GM21737 (cell line): ENCODE data around the gene CCDC82.
A peak's percentile ranks its signal among the peaks of the same experiment; 100 is the strongest.
"Not testable (repeated sequence)": the region's sequence is repeated elsewhere in the genome, so short reads cannot be mapped to it uniquely, and the experiment has no call there.

ENCODE experiments used
- ATAC-seq: cut with Tn5 transposase; IDR thresholded peaks from one replicate; pipeline ENCODE4 v1.9.1; 2021; ENCODE audit warnings: mild to moderate bottlenecking, moderate library complexity; ENCODE audit not compliant: unreplicated experiment

CCDC82 gene

GRCh38 chr11:96389720-96390487, at the start of gene CCDC82, which contains the start of gene JRKL:
Gene CCDC82 (minus strand): TSS chr11:96389912. CDS start chr11:96384747, 5,165 bp downstream.
Gene JRKL (plus strand): TSS chr11:96390013. CDS start chr11:96390650, 637 bp downstream.
- ATAC-seq, result peak; percentile 94

- ATAC-seq, result not testable (repeated sequence)
These were observed 42.9 kb upstream of the CCDC82 start for GRCh38 chr11:96432654-96433053.

DNA sequence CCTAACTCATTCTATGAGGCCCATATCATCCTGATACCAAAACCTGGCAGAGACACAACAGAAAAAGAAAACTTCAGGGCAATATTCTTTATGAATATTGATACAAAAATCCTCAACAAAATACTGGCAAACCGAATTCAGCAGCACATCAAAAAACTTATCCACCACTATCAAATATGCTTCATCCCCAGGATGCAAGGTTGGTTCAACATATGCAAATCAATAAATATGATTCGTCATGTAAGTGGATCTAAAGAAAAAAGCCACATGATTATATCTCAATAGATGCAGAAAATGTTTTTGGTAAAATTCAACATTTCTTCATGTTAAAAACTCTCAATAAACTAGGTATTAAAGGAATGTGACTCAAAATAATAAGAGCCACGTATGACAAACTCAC, 41.0 kb upstream of the CCDC82 start:
- ATAC-seq, result no peak

DNA sequence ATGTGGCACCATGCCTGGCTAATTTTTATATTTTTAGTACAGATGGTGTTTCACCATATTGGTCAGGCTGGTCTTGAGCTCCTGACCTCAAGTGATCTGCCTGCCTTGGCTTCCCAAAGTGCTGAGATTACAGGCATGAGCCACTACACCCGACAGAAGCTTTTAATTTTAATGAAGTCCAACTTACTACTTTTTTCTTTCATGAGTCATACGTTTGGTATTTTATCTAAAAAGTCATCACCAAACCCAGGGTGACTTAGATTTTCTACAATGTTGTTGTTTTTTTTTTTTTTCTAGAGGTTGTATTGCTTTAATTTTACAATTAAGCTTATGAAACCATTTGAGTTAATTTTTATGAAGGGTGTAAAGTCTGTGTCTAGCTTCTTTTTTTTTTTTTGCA, 35.0 kb upstream of the CCDC82 start:
- no peak for ATAC-seq

DNA sequence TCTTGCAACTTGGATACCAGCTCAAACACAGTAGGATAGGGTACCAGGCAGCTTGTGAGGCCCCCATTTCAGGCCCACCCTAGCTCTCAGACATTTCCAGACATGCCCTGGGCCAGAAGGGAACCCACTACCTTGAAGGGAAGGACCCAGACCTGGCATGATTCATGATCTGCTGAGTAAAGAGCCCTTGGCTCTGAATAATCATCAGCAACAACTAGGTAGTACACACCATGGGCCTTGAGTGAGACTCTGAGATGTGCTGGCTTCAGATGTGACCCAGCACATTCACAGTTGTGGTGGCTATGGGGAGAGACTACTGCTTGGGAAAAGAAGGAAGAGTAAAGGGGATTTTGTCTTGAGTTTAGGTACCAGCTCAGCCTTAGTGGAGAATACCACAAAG, 23.7 kb upstream of the CCDC82 start:
- ATAC-seq, result no peak

DNA sequence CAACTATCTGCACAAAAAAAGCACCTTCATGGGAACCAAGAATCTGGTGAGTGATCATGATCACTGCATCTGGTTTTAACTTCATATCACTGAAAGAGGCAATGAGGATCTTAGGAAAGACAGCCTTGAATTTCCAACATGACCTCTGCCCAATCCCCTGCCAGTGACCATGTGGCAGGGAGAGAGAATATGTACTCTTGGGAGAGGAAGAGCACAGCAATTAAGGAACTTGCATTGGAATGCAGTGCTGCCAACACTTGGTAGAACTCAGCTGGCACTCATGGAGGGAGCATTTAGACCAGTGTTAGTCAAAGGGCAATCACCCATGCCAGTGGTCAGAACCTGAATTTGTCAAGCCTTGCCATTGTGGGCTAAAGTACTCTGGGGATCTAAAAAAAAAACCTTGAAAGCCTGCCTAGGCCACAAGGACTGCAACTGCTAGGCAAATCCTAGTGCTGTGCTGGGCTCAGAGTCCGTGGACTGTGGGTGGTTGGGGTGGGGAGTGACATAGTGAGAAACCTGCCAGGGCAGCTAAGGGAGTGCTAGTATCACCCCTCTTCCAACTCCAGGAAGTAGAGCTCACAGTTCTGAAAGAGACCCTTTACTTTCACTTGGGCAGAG, 23.2 kb upstream of the CCDC82 start:
- ATAC-seq, result no peak

DNA sequence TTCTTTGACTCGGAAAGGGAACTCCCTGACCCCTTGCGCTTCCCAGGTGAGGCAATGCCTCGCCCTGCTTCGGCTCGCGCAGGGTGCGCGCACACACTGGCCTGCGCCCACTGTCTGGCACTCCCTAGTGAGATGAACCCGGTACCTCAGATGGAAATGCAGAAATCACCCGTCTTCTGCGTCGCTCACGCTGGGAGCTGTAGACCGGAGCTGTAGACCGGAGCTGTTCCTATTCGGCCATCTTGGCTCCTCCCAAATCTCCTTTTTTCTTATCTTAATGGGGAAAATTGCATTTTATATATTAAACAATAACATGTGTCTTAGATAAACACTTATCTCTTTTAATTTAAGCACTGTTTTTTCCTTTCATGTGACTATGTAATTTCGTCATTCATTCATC, 21.7 kb upstream of the CCDC82 start:
- ATAC-seq, result not testable (repeated sequence)

DNA sequence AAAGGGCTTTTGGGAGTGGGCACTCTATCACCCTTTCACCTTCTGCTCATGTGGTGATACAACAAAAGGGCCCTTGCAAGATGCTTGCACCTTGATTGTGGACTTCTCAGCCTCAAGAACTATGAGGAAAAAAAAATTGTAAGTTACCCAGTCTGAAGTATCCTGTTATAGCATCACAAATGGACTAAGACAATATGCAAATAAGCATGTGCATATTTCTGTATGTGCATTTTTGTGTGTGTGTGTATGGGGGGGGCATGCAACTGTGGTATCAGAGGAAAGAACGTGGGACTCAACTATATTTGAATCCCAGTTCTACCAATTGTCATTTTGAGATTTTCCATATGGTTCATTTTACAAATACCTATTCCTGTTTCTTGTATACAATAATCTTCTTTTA, 11.0 kb upstream of the CCDC82 start:
- ATAC-seq, result no peak

GRCh38 chr11:96397863-96398262, 8.2 kb upstream of the CCDC82 start:
- ATAC-seq, result no peak

- no peak for ATAC-seq
These were observed 6.9 kb upstream of the CCDC82 start for GRCh38 chr11:96396637-96397036.

GRCh38 chr11:96394773-96395172, 5.1 kb upstream of the CCDC82 start:
- no peak for ATAC-seq

- no peak for ATAC-seq
These were observed 4.1 kb upstream of the CCDC82 start for GRCh38 chr11:96393753-96394348.

- no peak for ATAC-seq
These were observed 2.1 kb upstream of the CCDC82 start for GRCh38 chr11:96391698-96392307.

GRCh38 chr11:96390488-96390792, 728 bp upstream of the CCDC82 start:
- ATAC-seq, result no peak

DNA sequence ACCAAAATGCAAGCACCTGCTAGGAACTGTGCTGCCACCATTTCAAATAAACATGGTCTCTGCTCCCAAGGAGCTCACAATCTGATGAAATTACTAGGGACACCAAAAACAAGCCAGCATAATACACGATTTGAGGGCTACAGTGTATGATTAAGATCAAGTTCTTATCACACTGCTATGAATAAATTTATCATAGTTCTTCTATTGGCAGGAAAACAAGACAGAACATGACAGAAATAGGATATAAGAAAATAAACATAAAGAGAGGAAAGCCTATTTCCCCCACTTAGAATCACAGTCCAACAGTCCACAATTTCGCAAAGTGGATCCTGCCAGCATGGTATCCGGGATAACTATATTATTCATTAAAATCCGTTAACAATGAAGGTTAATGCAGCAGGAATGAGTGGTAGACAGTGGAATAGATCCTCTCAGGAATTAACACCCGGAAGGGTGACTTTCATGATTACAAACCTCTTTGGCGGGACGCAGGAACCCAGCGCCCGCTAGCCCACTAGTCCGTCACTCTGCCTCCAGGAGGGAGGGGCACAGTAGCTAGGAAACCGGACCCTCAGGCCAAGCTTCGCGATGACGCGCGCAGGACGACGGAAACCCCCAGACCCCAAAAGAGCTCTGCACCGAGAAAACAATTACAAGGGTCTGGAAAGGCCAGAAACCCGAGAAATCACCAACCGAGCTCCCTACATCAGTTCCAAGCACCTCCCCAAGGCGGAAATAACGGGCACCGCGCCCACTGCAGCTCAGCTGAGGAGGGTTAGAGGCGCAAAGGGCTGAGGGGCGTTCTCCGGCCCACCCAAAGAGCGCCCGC, 607 bp downstream of the CCDC82 start:
- peak; percentile 41 for ATAC-seq

GRCh38 chr11:96385187-96385586, 4.5 kb downstream of the CCDC82 start:
- no peak for ATAC-seq

DNA sequence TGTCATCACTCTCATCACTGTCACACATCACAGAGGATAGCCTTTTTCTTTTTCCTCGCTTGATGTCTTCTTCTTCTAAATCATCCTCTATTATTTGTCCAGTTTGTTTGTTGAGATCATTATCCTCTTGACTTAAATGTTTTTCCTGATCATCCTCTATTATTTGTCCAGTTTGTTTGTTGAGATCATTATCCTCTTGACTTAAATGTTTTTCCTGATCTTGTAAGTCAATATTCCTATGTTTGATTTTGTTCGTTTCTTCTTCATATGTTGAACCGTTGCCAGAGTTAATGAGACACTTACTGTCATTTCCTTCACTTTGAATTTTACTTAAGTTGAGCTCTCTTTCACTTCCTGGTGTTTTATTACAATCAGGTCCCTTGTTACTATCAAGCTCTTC, 5.6 kb downstream of the CCDC82 start:
- ATAC-seq, result no peak

GRCh38 chr11:96376796-96377195, 12.9 kb downstream of the CCDC82 start:
- ATAC-seq, result no peak

GRCh38 chr11:96373826-96374225, 15.9 kb downstream of the CCDC82 start:
- no peak for ATAC-seq

- no peak for ATAC-seq
These were observed 22.4 kb downstream of the CCDC82 start for GRCh38 chr11:96367342-96367741.

- no peak for ATAC-seq
These were observed 23.7 kb downstream of the CCDC82 start for GRCh38 chr11:96366024-96366423.
